Activated naive CD8-positive, alpha-beta T cell treated with anti-CD3 and anti-CD28 coated beads, Interleukin-2, amount 50 U/mL, for 24 hours (primary cell): ENCODE results near the gene TMEM184C.

Experiments
- ATAC-seq: fragments of 150-1000 bp; cut with Tn5 transposase; one replicate; pipeline ENCODE4 v1.10.0; 2021
- DNase-seq: peaks from one replicate; pipeline ENCODE4 v3.0.0; 2021
- H3K27ac Mint-ChIP-seq: one replicate; pipeline ENCODE4 v1.8.0; 2021; ENCODE audit warnings: mild to moderate bottlenecking, mixed read lengths
- H3K27me3 Mint-ChIP-seq: one replicate; pipeline ENCODE4 v1.8.0; 2021; ENCODE audit warnings: mixed read lengths
- H3K36me3 Mint-ChIP-seq: one replicate; pipeline ENCODE4 v1.8.0; 2021; ENCODE audit warnings: low read depth, mixed read lengths
- H3K4me1 Mint-ChIP-seq: one replicate; pipeline ENCODE4 v1.8.0; 2021; ENCODE audit warnings: mixed read lengths
- H3K4me3 Mint-ChIP-seq: one replicate; pipeline ENCODE4 v1.8.0; 2021; ENCODE audit warnings: mild to moderate bottlenecking, moderate library complexity, mixed read lengths
- H3K9me3 Mint-ChIP-seq: one replicate; pipeline ENCODE4 v1.8.0; 2021; ENCODE audit warnings: mixed read lengths

TMEM184C gene

GRCh38 chr4:147704846-147705245, 87.6 kb downstream of the TMEM184C start:
- ATAC-seq = no peak
- no peaks in the 10 kb centered on the region for H3K36me3 Mint-ChIP-seq
- peaks cover 3% of the 10 kb centered on the region for H3K4me1 Mint-ChIP-seq
- H3K27ac Mint-ChIP-seq = no peak overlapping the region
- DNase-seq = no peak
- H3K9me3 Mint-ChIP-seq = no peaks in the 10 kb centered on the region
- peaks cover 1% of the 10 kb centered on the region for H3K27me3 Mint-ChIP-seq
- no peak overlapping the region for H3K4me3 Mint-ChIP-seq

- peak; percentile 54 for DNase-seq
- Mint-ChIP-seq H3K27me3 (no peaks in the 10 kb centered on the region), H3K4me1 (peaks cover 3% of the 10 kb centered on the region), H3K27ac (no peak overlapping the region), H3K36me3 (no peaks in the 10 kb centered on the region), H3K9me3 (no peaks in the 10 kb centered on the region), H3K4me3 (no peak overlapping the region)
- peak; percentile 43 for ATAC-seq
These were observed 90.9 kb downstream of the TMEM184C start for GRCh38 chr4:147707892-147708672.

- DNase-seq = no peak
- H3K4me3 Mint-ChIP-seq = no peak overlapping the region
- no peak overlapping the region for H3K27ac Mint-ChIP-seq
- ATAC-seq = no peak
- H3K9me3 Mint-ChIP-seq = no peaks in the 10 kb centered on the region
- no peaks in the 10 kb centered on the region for H3K36me3 Mint-ChIP-seq
- H3K27me3 Mint-ChIP-seq = no peaks in the 10 kb centered on the region
- peaks cover 3% of the 10 kb centered on the region for H3K4me1 Mint-ChIP-seq
These were observed 92.8 kb downstream of the TMEM184C start for GRCh38 chr4:147709999-147710398.

GRCh38 chr4:147714575-147715401, 97.6 kb downstream of the TMEM184C start:
- Mint-ChIP-seq H3K4me1 (no peaks in the 10 kb centered on the region), H3K9me3 (no peaks in the 10 kb centered on the region), H3K27ac (no peak overlapping the region), H3K36me3 (no peaks in the 10 kb centered on the region), H3K27me3 (peaks cover 7% of the 10 kb centered on the region), H3K4me3 (no peak overlapping the region)
- no peak for ATAC-seq
- DNase-seq = no peak

- ATAC-seq (no peak), DNase-seq (no peak)
- Mint-ChIP-seq H3K4me1 (no peaks in the 10 kb centered on the region), H3K27me3 (peaks cover 7% of the 10 kb centered on the region), H3K36me3 (no peaks in the 10 kb centered on the region), H3K9me3 (no peaks in the 10 kb centered on the region), H3K4me3 (no peak overlapping the region), H3K27ac (no peak overlapping the region)
These were observed 100.7 kb downstream of the TMEM184C start for GRCh38 chr4:147717878-147718277.
